Measurements from ENCODE around the gene OR2F2. TPM values are rescaled to one million over a fixed set of nuclear protein-coding genes. Genes with fewer than 3 reads are reported as not detected.

OR2F2 gene
- total RNA-seq, 1 experiment from 2014 or later, result not detected

DNA sequence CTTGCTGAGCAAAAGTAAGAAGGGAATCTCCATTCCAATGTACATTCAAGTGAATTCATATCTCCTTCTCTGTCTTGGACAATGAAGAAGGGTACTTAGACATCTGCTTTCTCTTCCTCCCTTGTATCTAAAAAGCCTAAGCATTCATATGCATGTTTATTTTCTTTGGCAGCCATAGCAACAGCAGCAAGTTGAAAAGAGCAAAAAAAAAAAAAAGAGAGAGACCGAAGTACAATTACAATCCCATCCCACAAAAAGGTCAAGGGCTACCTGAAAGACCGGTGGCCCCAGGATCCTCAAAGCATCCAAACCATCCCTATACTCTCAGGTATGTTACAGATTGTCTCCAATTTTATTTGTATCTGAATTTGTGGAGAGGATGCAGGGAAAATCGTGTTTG lies 23.7 kb downstream of the OR2F2 start:
- CTCF ChIA-PET, result no interaction called here
- POLR2A ChIA-PET, result no interaction called here
- Histone ChIP-seq H3K4me2 (ENCODE audit: low read length) (no peak overlapping the region), H3K27me3 (ENCODE audit: insufficient read depth, low read length) (no peaks in the 10 kb centered on the region), H3K27ac (ENCODE audit: low read depth, low read length) (no peak overlapping the region), H3K4me1 (ENCODE audit: control insufficient read depth in 1 of 2, insufficient read depth in 2 of 2, low read length in 2 of 2) (no peaks in the 10 kb centered on the region), H4K20me1 (ENCODE audit: insufficient read depth) (no peaks in the 10 kb centered on the region), H3K9me3 (ENCODE audit: control insufficient read depth in 1 of 2, insufficient read depth in 1 of 2, low read depth in 1 of 2, low read length in 2 of 2) (no peaks in the 10 kb centered on the region), H3K9me2 (ENCODE audit: insufficient read depth) (no peaks in the 10 kb centered on the region), H3K9ac (ENCODE audit: low read length) (no peak overlapping the region), H2AFZ (ENCODE audit: low read depth, low read length, poor library complexity, severe bottlenecking) (no peak overlapping the region), H3K4me3 (replicated peaks in 1 of 2; ENCODE audit: low read depth in 1 of 2, low read length in 2 of 2) (no peak overlapping the region), H3K79me2 (ENCODE audit: insufficient read depth, low read length) (no peaks in the 10 kb centered on the region), H3K36me3 (ENCODE audit: control insufficient read depth in 1 of 2, insufficient read depth in 2 of 2, low read length in 2 of 2) (no peaks in the 10 kb centered on the region)
- DNase-seq (ENCODE audit: low read depth, low spot score), result no peak
- ATAC-seq, result no peak
- RAD21 ChIA-PET (ENCODE audit: low non-redundant PET in 1 of 2, low total read pairs in 2 of 2, uncharacterized antibody in 2 of 2, unreplicated experiment in 2 of 2), result no interaction called here
- intact Hi-C loops (cut with micrococcal nuclease), result no loop called here
- no TSS peak for BruUV-seq (replicated peaks)
- no peak for TF ChIP-seq POLR2A (IDR thresholded peaks at IDR 0.05; ENCODE audit: borderline replicate concordance, extremely low read depth, insufficient read depth, insufficient read length)
- no peak for TF ChIP-seq SIN3A (IDR thresholded peaks at IDR 0.05; ENCODE audit: low read depth)
- TF ChIP-seq ZFX (IDR thresholded peaks at IDR 0.05), result no peak
- no peak for TF ChIP-seq SP1 (IDR thresholded peaks at IDR 0.05; ENCODE audit: low read depth)
- TF ChIP-seq TCF7L2 (IDR thresholded peaks at IDR 0.05; ENCODE audit: borderline replicate concordance, extremely low read depth, insufficient read depth, insufficient read length), result no peak
- TF ChIP-seq, protein P1, sequence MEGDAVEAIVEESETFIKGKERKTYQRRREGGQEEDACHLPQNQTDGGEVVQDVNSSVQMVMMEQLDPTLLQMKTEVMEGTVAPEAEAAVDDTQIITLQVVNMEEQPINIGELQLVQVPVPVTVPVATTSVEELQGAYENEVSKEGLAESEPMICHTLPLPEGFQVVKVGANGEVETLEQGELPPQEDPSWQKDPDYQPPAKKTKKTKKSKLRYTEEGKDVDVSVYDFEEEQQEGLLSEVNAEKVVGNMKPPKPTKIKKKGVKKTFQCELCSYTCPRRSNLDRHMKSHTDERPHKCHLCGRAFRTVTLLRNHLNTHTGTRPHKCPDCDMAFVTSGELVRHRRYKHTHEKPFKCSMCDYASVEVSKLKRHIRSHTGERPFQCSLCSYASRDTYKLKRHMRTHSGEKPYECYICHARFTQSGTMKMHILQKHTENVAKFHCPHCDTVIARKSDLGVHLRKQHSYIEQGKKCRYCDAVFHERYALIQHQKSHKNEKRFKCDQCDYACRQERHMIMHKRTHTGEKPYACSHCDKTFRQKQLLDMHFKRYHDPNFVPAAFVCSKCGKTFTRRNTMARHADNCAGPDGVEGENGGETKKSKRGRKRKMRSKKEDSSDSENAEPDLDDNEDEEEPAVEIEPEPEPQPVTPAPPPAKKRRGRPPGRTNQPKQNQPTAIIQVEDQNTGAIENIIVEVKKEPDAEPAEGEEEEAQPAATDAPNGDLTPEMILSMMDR (IDR thresholded peaks at IDR 0.05 in 2 of 3, conservative IDR thresholded peaks at IDR 0.05 in 1 of 3; ENCODE audit: borderline replicate concordance in 1 of 3, insufficient read depth in 1 of 3, low read depth in 2 of 3, low read length in 2 of 3), result no peak
- TF ChIP-seq, protein P2, sequence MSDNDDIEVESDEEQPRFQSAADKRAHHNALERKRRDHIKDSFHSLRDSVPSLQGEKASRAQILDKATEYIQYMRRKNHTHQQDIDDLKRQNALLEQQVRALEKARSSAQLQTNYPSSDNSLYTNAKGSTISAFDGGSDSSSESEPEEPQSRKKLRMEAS (IDR thresholded peaks at IDR 0.05), result no peak
- no peak for TF ChIP-seq RAD21 (IDR thresholded peaks at IDR 0.05; ENCODE audit: low read depth)

Measured in HCT116 (cell line).